HG03460 (cell line): Measurements from ENCODE around the gene FAM107B.

ENCODE experiments used
- ATAC-seq: cut with Tn5 transposase; IDR thresholded peaks from one replicate; pipeline ENCODE4 v1.9.1; 2021; ENCODE audit not compliant: unreplicated experiment

The FAM107B gene

DNA sequence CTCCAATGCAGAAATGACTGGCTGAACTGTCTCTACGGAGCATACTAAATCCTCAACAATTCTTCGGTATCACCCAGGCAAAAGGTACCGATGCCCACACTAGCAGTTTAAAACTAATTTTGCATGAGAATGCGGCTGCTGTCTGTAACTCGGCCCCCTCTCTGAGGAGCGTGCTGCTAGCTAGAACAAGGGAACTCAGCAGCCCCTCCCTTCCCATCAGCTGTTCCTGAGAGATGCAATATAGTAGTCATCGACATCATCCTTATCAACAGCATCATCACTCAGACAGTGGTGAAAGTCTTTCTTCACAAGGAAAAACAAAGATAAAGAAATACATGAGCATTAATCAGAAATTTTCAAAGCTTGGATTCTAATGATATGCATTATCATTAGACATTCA, 254.9 kb downstream of the FAM107B start:
- ATAC-seq, result no peak

DNA sequence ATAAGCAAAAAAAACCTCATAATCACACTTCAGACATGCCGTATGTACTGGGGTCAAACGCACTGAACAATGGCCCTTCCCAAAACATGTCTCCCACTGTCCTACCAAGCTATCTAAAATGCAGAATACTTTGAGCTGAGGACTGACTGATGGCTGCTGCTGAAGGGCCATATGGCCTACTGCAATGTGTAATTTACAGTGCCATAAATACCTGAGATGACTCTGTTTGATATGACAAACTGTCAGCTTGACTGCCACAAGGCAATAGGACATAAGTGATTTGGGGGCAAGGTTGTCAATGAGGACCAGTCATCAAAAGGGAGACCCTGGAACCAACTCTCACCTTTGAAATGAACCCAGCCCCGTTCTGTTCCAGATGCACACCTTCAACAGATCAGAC, 256.5 kb downstream of the FAM107B start:
- no peak for ATAC-seq

DNA sequence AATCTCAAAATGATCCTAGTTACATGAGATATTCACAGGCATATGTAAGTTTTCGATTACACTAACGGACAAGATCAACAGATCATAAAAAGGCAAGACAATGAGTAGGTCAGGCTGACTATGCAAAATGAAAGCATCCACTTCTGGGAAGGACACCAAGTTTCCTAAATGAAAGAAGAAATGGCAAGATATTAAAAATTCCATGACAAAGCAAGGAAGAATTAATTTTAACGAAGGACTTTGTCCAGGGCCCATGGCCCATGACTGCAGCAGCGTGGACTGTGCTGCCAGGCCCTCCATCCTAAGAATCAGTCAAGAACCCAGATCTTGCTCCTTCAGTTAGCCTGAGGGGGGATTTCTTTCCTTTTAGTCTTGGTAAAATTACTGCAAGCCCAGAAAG, 261.6 kb downstream of the FAM107B start:
- ATAC-seq, result no peak

DNA sequence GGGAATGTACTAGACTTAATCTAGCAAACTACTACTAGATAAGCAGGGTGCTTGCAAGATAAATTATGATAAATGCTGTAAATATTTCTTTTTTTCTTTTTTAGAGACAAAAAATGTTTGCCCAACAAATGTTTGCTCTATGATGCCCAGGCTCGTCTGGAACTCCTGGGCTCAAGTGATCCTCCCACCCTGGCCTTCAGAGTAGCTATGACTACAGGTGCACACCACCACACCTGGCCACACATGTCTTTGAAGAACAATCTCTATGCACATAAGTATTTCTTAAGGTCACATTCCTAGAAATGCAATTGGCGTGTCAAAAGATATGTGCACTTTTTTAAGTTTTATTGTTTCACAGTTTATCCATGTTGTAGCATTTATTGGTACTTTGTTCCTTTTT, 264.4 kb downstream of the FAM107B start:
- no peak for ATAC-seq

DNA sequence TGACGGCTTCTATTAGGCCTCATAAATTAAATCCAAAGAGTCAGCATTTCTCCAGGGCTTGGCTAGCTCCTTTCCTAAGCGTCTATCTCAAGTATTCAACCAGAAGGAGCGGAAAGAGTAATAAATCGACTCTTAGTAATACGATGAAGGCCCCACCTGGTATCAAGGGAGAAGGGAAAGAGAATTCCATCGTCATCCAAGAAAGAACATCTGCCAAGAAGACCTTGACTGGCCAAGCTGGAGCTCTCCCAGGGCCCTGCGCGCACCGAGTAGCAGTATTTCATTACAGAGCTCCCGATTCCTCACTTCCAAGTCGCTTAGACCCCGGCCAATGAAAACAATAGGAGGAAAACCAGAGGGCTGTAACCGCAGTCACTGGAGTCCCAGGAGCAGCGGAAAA, 266.0 kb downstream of the FAM107B start:
- ATAC-seq, result no peak

DNA sequence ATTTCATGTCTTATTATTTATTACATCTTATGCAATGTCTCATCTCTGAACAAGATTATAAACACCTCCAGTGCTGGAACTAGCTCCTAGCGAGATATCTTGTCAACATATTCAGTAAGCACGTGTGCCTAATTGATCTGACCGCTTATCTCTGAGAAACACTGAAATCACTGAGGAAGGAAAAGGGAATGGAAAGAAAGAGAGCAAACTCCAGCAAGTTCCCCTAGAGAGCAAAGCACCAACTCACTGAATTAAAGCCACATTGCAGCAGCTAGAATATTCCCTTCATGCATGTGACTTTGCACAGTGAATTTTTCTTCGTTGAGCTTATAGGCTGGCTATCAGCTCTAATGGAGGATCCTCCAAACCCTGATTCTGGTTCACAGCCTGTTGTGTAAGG, 266.9 kb downstream of the FAM107B start:
- no peak for ATAC-seq

DNA sequence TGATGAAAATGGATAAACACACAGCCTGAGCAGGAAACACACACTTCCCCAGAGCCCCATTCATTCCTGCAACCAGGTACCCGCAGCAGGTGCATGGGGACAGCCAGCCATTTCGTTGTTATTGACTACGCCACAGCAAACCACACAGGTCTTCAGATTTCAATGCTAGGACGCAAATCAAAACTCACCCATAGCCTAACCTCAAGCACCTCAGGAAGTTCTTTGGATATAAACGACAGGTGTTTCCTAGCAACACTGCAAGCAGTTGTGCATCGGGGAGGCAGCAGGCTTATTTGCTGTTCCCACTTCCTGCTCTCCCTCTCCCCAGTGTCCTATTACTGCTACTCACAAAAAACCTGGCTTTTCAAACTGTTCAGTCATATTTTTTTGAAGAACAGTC, 267.5 kb downstream of the FAM107B start:
- no peak for ATAC-seq

DNA sequence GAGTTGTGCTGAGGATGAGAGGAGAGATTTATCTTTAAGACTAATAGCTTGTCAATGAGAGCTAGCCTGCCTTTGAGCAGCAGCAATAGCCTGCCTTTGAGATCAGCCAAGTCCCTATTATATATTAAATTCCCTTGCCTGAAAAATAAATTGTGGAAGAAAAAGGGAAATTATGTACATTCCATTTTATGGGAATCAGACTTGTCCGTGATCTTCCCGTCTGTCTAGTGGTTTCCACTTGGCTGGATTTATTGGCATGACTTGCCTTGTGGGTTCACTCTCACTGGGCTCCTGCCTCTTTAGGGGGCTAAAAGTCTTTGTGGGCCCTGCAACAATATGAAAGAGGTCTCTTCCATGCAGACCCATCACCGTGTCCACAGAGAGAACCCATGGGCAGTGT, 272.3 kb downstream of the FAM107B start:
- ATAC-seq, result no peak

DNA sequence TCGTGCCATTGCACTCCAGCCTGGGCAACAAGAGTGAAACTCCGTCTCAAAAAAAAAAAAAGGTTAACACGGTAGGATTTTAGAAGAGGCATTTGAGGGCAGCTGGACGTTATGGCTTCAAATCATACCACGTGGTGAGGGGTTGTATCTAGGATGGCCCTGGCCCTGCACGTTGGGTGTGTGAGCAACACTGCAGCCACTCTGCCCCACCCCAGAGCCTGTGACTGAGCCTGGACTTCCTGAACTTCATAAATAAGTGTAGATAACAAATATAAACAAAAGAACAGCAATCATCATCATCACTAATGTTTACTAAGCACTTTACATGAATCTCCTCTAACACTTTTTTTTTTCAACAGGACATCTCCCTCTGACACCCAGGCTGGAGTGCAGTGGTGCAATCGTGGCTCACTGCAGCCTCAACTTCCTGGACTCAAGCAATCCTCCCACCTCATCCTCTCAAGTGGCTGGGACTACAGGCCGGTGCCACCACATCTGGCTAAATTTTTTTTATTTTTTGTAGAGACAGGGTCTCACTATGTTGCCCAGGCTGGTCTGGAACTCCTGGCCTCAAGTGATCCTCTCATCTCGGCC, 274.4 kb downstream of the FAM107B start:
- no peak for ATAC-seq

DNA sequence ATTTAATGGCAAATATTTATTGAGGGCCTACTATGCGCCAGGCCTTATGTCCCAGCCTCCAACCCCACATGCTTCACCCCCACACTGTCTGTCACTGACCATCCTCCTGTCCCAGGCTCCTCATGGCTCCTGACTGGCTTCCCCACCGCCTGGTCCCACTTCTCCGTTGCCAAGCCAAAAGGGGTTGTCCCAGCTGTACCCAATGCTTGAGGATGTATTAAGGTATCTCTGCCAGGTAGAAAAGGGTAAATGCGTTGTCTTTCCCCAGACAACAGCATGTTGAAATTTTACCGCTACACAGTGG, 275.1 kb downstream of the FAM107B start:
- no peak for ATAC-seq

DNA sequence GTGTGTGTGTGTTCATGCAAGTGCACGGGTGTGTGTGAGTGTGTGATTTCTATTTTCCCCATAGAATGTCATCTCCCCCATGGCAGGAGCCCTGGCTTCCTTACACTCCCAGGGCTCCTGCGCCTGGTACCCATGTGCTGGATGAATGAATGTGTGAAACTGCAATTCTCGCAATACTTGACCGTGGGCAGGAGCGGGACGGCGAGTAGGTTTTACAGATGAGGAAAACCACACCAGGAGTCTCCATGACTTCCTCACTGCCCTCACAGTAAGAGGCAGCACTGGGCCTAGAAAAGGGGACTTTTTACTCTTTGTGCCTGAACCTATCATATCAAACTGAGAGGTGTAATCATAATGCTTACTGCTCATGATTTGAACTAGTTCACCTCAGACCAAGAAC, 276.4 kb downstream of the FAM107B start:
- no peak for ATAC-seq

DNA sequence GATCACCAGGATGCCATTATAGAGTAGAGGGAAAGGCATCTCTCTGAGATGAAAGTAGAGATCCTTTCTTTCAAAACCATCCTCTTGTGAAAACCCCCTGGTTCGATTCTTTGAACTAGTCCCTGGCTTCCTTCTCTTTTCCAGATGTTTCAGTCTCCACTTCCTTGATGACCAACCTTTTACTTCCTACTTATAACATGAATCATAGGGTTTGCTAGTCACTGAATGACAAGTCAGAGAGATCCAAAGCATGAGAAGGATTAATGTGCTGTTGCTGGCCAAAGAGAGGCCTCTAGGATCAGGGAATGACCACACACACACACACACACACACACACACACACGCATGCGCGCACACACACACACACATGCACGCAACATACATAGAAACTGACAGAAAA, 282.9 kb downstream of the FAM107B start:
- ATAC-seq, result no peak

DNA sequence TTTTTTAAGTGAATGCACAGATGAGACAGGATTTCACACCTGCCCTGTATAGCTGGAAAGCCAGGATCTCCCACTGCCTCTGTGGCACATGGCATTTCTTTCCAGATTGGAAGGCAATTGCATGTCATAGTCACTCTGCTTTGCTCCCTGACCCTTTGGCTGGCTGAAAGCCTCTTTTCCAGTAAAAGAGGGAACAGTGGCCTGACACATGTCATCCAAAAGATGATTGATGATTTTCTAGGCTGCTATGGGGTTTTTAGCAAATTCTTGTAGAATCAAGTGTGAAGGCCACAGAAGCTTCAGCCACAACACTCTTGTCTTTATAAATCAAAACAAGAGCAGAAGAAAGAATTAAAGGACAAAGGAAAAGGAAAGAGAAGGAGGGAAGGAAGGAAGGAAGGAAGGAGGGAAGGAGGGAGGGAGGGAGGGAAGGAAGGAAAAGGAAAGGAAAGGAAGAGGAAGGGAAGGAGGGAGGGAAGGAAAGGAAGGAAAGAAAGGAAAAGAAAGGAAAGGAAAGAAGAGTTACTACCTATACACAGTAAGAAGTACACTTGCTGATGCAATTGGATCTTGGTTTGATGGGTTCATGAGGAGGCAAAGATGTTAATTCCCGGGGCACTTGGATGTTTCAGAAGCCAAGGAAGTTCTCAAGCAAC, 285.0 kb downstream of the FAM107B start:
- no peak for ATAC-seq

DNA sequence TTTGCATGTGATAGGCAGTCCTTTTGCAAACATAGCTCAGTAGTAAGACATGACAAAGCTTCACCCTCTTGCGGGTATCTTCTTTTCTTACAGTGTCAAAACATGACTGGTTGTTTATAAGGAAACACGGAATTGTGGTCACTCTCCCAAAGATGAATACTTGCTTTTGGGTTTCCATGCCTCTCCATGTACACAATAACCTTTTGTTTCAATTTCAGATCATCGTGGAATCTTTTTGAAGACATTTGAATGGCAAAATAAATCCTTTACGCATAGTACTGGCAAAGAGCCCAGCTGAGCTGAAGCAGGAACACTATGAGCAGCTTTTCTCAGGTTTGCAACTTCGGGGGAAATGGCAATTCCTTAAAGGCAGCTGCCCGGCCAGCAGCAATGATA, 287.2 kb downstream of the FAM107B start:
- ATAC-seq, result no peak

DNA sequence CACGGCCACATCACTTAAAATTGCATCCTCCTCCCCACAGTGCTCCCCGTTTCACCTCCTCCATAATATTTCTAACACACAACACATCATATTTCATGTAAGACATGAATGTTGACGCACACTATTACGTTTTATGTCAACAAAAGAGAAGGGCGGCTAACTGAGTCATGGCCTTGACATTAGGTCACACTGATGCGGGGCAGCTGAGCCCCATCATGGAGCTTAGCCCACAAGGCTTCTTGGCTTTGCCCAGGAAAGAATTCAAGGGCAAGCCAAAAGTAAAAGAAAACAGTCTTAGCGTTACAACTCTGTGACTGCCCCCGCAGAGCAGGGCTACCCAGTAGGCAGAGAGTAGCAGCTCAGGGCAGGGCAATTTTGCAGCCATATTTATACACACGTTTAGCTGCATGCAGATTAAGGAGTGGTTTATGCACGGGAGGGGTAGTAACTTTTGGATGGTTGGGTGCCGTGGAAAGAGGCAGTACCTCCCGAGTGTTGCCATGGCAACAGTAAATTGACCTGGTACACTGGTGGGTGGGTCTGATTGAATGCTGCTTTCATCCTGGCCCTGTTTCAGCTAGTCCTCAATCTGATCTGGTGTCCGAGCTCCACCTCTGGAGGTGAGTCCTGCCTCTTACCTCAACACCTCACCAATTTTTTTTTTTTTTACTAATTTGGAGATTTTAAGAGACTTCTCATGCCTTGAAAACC, 287.8 kb downstream of the FAM107B start:
- no peak for ATAC-seq

DNA sequence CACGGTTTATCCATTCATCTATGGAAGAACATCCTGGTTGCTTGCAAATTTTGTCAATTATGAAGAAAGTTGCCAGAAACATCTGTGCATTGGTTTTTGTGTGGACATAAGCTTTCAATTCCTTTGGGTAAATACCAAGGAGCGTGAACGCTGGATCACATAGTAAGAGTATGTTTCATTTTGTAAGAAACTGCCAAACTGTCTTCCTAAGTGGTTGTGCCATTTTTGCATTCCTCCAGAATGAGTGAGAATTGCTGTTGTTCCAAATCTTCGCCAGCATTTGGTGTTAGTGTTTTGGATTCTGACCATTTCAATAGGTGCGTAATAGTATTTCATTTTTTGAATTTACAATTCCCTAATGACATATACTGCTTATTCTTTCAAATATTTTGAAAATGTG, 288.7 kb downstream of the FAM107B start:
- ATAC-seq, result no peak

DNA sequence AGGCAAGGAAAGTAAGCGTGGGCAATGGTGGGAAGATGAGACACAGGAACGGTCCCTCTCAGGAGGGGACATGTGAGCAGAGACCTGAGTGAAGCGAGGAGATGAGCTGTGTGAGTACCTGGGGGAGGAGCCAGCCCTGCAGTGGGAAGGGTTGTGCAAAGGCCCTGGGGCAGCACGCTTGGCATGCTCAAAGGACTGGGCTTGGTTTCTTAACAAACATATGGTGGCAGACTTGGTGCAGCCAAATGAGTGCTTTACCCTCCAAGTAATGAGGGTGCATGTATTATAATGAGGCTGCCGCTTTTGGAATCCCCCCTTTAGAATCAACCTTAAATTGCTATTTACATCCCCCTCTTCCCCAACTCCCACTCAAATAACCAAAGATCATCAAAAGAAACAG, 291.3 kb downstream of the FAM107B start:
- ATAC-seq, result no peak

DNA sequence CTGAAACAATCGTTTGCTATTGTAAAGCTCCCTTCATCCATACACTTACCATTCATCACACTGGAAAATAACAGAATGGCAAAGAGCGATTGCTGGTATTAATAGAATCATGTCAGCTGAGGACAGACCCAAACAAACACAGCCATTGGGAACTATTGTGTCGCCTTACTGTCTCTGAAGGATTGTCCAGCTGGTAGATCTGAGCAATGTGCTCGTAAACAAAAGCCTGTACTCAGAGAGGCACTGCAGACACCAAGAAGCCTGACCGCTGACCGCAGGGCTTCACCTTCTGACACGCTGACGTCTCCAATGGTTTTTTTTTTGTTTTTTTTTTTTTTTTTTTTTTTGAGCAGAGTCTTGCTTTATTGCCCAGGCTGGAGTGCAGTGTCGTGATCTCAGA, 292.9 kb downstream of the FAM107B start:
- no peak for ATAC-seq

DNA sequence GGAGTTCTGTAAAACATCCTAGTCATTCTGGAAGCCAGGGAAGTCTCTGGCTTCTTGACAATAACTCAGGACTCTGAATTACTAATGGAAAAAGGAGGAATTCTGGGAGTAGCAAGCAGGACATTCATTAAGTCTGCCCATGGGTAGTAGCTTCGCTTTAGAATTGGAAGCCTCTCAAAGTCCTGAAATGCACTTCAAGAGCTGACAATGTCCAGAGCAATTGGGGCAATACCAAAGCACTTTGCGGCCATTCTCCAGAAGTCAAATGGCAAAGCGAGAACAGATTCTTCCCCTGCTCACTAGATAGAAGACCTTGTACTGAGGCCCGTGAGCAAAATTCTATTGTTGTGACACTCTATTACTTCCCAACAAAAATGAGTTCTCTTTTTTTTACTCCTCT, 293.7 kb downstream of the FAM107B start:
- ATAC-seq, result no peak

DNA sequence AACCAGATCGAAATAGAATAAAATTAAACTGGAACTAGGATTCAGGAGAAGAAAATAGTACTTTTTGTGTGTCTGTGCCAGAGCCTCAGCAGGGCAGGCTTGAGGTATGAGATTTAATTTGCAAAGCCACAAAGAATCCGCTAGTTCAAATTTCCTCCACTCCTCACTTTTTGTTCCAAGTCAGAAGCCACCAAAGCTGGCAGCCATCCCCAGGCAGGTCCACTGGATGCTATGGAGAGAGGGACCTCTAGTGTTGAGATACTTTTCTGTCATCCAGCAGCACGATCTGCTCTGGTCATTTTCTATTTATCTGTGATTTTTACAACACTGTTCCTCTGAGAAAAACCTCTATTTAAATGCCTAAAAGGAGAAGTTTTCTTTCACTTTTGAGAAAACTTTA, 296.1 kb downstream of the FAM107B start:
- no peak for ATAC-seq

DNA sequence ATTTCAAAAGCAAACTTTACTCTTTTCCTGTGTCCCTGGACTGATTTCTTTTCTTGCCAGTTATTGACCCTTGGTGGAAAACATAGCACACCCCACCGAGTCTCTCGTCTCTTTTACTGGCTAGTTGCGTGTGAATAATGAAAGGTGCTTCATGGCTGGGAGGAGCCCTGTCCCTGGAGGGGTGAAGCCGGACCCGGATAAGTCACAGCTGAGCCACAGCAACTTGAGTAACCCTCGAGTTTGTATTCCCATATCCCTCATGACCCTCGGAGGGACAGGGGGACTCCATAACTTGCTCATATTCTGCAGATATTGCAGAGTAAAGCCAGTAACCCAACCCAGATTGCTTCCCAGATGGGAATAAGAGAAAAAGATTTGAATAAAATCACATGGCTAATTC, 296.5 kb downstream of the FAM107B start:
- ATAC-seq, result no peak

DNA sequence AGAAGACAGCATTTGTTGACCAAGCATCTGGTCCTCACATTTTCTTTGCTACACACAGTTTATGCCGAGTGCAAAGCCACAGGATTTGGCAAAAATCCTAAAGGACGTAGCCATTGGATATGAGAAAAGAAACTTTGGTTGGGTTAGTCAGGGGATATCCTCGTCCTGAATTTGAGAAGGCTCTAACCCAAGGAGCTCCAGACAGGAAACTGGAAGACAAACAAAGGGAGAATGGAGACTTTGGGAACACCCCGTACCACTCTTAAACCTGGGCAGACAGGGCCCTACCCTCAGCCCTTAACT, 297.3 kb downstream of the FAM107B start:
- ATAC-seq, result no peak
